HG02852 (cell line): ENCODE data around the gene PRDX3.
A peak's percentile ranks its signal among the peaks of the same experiment; 100 is the strongest.

Experiments used
- ATAC-seq: cut with Tn5 transposase; IDR thresholded peaks from one replicate; pipeline ENCODE4 v1.9.1; 2021; ENCODE audit warnings: mild to moderate bottlenecking, moderate library complexity; ENCODE audit not compliant: unreplicated experiment

Gene PRDX3

GRCh38 chr10:119131512-119132240, 46.9 kb downstream of the PRDX3 start:
- ATAC-seq = peak; percentile 56

DNA sequence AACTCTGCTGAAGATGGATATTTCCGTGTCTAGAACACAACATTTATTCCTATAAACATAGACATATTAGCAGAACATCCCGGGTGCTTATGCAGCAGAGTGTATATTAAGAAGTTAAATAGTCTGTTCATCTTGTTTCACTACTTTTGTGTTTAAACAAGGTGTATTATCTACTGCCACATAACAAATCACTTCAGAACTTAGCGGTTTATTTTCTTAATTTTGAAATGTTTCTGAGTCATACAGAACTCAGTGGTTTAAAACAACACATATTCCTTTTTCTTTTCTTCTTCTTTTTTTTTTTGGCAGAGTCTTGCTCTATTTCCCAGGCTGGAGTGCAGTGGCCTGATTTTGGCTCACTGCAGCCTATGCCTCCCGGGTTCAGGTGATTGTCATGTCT, 48.9 kb downstream of the PRDX3 start:
- ATAC-seq = no peak

- no peak for ATAC-seq
Measured at GRCh38 chr10:119125942-119126341, 52.7 kb downstream of the PRDX3 start.

GRCh38 chr10:119120875-119121274, 57.7 kb downstream of the PRDX3 start:
- ATAC-seq = no peak

DNA sequence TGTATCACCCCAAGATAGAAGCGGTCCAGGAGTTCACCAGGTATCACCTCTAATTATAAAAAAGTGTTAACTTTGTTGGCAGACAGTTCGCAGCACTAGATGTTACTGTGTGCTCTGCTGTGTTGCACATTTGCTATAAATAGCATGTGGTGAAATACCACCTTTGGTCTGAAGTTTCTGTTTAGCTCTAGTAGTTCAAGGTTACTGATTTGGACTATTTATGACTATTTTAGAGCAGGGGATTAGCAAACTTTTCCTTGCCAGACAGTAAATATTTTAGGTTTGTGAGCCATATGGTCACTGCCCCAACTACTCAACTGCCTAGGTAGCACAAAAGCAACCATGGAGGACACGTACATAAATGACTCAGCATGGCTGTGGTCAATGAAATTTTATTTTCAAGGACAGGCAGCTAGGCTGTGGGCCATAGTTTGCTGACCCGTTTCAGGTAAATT, 58.2 kb downstream of the PRDX3 start:
- ATAC-seq = peak; percentile 89

- peak; percentile 3 for ATAC-seq
Measured at GRCh38 chr10:119119400-119119799, 59.2 kb downstream of the PRDX3 start.

GRCh38 chr10:119118231-119118630, 60.4 kb downstream of the PRDX3 start:
- no peak for ATAC-seq
